GM18498 (cell line): Measurements from ENCODE around the gene ZSCAN5A.
"Not testable (repeated sequence)": the region's sequence is repeated elsewhere in the genome, so short reads cannot be mapped to it uniquely, and the experiment has no call there.

Source experiments
- ATAC-seq: cut with Tn5 transposase; IDR thresholded peaks from one replicate; pipeline ENCODE4 v1.9.1; 2021; ENCODE audit warnings: mild to moderate bottlenecking, moderate library complexity; ENCODE audit not compliant: unreplicated experiment

Gene ZSCAN5A

DNA sequence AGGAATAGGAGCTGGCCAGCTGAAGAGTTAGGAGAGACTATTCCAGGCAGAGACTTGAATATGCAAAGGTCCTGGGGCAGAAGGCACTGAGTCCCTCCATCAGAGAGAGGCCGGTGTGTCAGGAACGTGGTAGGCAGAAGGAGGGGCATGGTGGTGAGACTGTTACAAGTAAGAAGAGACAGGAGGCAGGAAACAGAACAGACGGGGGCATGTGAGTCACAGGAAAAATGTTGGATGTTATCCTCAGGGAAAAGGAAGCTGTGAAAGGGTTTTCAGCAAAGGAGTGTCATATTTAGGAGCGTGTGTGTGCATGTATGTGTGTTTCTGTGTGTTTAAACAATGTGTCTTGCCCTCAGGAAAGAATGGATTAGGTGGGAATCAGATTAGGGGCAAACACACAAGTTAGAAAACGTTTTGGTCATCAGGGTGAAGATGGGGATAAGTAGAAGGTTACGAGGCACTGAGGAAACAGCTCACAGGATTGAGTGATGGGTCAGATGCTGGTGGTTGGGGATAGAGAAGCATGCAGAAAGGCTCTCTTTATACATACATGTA is 41.0 kb downstream of the ZSCAN5A start:
- ATAC-seq: no peak

DNA sequence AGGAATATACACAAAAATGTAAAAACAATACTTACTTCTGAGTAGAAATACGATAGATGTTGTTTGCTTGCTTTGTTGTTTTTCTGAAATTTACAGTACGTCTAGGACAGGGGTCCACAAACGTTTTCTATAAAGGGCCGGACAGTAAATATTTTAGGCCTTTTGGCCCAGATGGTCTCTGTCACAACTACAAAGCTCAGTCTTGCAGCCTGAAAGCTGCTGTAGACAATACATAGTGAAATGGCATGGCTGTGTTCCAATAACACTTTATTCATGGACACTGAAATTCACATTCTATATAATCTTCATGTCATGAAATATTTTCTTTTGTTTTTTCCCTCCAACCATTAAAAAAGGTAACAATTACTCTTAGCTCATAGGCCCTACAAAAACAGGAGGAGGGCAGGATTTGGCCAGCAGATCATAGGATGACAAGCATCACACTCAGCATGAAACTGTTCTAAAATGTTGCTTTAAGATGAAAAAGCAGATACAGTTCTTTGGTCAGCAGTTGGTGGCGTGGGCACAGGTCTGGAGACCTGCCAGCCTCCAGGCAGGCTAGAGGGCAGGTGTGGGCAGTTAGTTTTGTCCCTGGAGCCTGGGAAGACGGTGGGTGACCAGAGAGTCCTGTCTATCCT is 42.4 kb downstream of the ZSCAN5A start, which contains the start of gene EDDM13:
TSS of gene EDDM13 (plus strand) at position 588 of the 638 bp plus-strand sequence. CDS start 87 bp downstream, outside the sequence.
- no peak for ATAC-seq

DNA sequence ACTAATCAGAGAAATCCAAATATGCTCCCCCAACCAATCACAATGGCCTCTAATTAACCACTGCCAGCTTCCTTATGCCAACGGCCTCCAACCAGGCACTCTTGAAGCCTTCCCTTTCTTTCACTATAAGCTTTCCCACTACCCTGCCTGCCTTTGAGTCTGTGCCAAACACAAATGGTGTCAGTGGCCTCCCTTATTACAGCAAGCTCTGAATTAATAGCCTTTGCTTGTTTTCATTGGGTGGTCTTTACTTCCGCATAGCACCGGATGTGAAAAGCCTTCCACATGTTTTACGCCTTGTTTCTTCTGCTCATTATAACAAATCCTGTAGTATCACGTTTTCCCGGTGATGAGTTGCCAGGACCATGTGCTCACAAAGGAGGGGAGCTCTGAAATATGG is 43.5 kb downstream of the ZSCAN5A start:
- ATAC-seq: no peak

DNA sequence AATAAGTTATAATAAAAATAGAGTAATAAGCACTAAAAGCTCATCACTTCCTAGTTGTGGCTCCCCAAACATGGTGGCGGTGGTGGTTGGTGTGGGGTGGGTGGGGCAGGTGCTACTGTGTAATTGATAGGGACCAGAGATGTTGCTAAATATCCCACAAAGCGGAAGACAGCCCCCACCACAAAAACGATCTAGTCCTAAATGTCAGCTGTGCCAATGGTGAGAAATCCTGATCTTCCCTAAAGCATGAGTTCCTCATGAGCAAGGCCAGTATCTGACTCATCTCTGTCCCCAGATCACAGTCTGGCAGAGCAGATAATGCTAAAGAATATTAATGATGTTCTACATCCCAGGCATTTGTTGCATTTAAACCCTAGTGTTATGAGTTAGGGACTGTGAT is 44.0 kb downstream of the ZSCAN5A start:
- no peak for ATAC-seq

DNA sequence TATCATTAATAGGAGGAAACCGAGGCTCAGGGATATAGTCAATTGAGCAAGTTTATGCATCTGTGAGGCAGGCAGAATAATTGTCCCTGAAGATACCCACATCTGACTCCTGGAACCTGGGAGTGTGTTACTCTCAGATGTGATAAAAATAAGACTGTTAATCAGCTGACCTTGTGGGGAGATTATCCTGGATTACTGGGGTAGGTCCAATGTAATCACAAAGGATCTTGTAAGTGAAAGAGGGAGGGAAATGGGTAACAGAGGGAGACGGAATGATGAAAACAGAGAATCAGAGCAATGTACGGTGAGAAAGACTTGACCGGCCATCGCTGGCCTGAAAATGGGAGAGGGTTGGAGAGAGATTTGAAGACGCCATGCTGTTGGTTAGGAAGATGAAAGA is 45.3 kb downstream of the ZSCAN5A start:
- no peak for ATAC-seq

DNA sequence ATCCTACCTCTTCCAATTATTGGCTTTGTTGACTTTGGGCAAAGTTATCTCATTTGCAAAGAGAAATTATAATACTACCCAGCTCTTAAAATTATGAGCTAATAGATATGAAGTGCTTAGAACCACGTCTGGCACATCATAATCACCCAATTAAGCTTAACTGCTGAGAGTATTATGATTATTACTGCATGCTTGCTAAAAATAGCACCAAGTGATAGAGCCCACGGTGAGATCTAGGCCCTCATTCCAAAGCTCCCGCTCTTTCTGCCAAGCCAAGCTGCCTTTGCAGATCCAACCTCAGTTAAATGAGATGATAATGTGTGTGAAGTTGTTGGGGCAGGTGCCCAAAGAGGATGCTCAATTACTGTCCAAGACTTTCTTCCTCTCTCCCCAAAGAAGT is 48.6 kb downstream of the ZSCAN5A start:
- ATAC-seq: no peak

DNA sequence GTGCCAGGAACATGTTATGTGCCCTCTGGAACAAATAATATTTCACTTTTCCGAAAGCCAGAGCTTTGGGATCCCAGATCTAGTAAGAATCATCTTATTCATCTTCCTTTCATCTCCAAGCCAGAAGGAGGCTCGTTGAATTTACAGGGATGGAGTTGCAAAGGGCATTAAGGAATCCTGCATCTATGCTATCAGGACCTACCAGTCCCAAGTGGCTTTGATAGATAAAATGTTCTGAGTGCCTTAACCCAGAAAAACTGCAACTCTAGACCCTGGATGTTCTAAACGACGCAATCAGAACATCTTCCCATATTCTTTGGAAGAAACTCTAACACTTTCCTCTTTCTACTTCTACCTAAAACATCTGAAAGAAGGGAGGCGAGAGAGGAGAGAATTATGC is 51.3 kb downstream of the ZSCAN5A start:
- no peak for ATAC-seq

DNA sequence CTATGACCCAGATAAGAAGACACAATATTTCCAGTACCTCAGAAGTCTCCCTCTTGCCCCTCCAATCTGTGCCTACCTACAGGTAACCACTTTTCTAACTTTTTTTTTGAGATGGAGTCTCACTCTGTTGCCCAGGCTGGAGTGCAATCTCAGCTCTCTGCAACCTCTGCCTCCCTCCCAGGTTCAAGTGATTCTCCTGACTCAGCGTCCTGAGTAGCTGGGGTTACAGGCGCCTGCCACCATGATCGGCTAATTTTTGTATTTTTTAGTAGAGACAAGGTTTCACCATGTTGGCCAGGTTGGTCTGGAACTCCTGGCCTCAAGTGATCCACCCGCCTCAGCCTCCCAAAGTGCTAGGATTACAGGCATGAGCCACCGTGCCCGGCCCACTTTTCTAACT is 52.7 kb downstream of the ZSCAN5A start:
- ATAC-seq: not testable (repeated sequence)

DNA sequence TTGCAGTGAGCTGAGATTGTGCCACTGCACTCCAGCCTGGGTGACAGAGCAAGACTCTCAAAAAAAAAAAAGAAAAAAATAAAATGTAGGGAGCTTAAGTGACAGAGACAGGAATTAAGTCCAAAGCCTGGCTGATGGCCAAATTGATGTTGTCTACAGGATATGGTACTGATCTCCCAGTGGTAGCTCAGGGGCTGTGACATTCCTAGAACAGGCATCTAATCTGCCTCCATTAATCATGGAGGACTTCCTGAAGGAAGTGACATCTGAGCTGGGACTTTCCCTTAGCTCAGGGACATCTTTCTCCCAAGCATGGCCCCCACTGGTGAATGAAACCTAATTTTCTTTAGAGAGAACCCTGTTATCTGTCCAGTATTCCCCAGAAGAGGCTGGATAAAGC is 53.5 kb downstream of the ZSCAN5A start:
- no peak for ATAC-seq

DNA sequence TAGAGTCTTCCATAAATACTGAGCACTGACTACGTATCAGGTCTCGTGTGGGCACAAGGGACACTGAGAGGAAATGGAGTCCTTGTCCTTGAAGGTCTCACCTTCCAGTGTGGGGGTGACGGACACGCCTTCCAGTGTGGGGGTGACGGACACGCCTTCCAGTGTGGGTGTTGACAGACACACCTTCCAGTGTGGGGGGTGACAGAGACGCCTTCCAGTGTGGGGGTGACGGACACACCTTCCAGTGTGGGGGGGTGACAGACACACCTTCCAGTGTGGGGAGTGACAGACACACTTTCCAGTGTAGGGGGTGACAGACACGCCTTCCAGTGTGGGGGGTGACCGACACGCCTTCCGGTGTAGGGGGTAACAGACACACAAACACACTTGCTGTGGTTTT is 56.4 kb downstream of the ZSCAN5A start:
- ATAC-seq: no peak

DNA sequence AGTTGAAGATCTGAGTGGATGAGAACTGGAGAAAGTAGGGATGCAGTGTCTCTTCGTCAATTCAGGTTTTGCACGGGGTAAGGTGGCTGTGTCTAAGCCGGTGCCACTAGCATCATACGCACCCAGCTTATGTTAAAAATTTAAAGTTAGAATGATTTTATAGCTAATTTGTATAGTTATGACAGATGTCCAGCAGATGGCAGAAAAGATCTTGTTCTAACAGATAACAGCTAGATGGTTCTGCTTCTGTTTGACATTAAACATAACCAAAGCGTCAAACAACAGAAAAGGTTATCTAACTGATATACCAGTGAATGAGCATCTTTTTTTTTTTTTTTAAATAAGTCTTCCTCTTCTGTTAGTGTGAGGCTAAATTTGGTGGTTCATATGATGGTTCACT is 60.9 kb downstream of the ZSCAN5A start:
- ATAC-seq: no peak

DNA sequence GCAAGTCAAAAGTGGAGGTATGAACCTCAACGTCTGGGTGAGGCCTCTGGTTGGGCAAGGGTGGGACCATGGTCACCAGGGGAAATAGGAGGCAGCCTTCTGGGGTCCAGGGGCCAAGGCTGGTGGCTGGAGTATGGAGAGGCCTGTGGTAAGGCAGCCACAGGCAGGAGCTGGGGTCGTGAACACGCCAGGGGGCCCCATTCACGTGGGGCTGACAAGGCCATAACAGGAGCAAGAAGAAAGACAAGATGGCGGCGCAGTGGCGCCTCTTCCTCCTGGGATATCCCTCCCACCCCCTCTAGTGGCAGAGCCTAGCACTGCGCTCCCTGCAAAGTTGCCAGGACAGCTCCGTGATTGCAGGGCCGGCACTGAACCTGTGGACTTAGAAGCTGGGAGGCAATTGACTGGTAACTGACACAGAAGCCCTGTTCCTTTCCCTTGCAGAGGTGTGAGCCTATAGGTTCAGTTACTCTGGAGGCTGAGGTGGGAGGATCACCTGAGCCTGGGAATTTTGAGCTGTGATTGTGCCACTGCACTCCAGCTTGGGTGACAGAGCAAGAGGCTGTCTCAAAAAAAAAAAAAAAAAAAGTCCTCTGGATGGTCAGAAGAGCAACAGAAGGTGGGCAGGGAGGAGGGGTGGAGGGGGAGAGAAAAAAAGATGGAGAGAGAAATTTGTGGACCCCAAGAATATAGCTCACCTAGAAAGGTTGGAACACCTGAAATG is 61.8 kb downstream of the ZSCAN5A start:
- ATAC-seq: no peak

DNA sequence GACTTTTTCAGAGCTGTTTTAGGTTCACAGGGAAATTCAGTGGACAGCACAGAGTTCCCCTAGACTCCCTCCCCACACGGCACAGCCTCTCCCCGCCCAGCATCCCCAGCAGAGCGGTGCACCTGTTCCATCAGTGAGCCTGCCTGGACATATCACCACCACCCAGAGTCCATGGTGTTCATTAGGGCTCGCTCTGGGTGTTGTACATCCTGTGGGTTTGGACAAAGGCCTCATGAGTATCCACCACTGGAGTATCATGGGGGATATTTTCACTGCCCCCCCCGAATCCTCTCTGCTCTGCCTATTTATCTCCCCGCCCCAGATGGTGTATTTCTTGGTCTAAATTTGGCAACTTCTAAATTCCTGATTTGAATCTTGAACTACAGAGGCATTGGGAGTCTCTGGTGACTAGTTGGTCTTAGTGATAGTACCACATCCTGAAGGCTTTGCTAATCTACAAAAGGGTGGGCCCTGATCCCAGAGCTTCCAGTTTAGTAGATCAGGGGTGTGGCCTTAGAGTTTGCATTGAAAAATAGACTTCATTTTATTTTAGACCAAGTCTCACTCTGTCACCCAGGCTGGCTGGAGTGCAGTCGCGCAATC is 65.8 kb downstream of the ZSCAN5A start:
- ATAC-seq: not testable (repeated sequence)

DNA sequence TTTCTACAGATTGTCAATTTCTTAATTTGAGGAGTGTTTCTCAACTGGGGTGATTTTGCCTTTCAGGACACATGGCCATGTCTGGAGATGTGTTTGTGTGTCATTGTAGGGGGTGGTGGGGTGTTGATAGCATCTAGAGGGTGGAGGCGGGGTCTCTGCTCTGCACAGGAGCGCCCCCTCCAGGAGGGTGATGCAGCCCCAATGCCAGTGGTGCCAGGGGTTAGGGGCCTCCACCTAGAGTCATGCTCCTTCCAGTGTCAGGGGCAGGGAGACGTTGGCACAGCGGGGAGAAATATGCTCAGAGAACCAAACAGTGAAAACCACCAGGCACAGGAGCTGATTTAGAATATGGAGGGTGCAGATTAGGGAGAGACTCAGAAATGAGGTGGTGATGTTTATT is 68.9 kb downstream of the ZSCAN5A start:
- ATAC-seq: not testable (repeated sequence)

DNA sequence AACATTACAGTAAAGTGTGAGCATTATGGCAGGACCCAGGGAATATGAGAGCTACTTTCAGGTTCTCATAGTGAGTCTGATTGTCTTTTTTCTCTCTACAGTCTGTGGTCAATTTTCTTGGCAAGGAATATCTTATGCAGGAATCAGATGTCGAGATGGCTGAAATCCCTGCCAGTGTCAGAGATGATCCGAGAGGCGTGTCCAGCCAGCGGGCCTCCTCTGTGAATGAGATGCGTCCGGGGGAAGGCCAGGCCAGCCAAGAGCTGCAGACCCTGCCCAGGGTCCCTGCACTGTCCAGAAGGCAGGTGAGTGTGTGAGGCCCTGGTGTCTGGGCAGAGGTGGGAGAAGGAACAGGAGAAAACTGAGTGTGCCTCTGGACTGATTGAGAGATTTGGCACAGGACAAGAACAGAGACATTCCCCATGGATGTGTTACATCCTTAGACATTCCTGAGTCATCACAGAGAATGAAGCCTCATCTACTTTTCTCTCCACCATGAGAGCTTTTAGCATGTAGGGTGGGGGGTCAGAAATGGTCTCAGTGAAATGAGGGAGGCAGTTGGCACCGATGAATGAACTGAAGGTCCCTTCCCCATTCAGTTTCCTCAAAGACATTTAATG is 69.4 kb downstream of the ZSCAN5A start:
- no peak for ATAC-seq

DNA sequence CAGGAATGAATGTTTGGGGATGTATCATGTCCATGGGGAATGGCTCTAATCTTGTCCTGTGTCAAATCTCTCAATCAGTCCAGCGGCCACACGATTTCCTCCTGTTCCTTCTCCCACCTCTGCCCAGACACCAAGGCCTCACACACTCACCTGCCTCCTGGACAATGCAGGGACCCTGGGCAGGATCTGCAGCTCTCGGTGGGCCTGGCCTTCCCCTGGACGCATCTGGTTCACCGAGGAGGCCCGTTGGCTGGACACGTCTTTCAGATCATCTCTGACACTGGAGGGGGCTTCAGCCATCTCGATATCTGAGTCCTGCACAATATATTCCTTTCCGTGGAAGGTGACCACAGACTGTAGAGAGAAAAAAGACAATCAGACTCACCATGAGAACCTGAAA is 91.2 kb downstream of the ZSCAN5A start:
- ATAC-seq: no peak

DNA sequence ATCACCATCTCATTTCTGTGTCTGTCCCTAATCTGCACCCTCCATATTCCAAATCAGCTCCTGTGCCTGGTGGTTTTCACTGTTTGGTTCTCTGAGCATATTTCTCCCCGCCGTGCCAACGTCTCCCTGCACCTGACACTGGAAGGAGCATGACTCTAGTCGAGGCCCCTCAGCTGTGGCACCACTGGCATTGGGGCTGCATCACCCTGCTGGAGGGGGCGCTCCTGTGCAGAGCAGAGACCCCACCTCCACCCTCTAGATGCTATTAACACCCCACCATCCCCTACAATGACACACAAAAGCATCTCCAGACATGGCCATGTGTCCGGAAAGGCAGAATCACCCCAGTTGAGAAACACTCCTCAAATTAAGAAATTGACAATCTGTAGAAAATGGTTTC is 91.7 kb downstream of the ZSCAN5A start:
- no peak for ATAC-seq

DNA sequence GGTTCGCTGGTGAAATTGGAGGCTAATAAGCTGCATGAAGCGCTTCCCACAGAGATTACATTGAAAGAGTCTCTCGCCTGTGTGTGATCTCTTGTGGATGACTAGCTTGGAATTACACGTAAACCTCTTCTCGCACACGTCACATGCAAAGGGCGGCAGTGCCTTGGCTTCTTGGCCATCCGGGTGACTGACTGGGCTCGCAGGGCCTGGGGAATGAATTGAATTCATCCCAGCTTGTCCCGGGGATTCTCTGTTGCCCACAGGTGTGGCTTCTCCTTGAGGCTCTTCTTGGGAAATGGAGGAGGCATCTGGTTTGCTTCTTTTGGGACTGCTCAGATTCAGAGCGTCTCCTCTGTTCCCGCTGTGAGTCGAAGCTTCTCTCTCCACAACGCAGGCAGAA is 92.8 kb downstream of the ZSCAN5A start:
- no peak for ATAC-seq

DNA sequence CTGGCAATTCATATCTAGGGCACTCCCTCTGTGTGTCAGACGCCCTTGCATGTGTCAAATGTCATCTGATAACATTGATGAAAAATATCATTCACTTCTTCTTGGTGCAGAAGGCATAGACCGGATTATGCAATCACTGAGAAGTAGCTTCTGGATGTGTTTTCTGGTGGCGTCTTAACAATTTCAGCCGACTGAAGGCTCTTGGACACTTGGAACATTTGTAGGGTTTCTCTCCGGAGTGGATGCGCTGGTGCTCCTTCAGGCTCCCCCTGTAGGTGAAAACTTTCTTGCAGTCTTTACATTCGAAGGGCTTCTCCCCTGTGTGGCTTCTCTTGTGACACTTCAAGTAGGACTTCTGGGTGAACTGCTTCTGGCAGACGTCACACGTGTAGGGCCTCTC is 93.2 kb downstream of the ZSCAN5A start:
- ATAC-seq: not testable (repeated sequence)

DNA sequence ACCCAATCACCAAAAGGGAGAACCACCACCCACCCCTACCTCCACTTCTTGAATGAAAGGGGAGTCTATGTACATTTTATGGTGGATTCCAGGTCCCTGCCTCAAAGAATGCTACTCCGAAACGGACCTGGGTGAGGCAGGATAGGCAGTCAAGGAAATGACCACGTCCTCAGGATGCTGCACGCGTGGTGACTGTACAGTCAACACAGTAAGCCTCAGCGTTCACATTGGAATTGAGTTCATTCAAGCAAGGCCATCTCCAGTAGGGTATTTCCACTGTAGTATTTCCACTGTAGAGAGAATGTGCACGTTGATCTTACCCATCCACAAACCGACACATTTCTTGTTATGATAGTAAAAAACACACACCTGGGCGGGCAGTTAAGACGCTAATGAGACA is 95.7 kb downstream of the ZSCAN5A start:
- ATAC-seq: no peak
